Endothelial cell of umbilical vein (primary cell): ENCODE results near the gene CADPS. TPM values are rescaled to one million over a fixed set of nuclear protein-coding genes. Genes with fewer than 3 reads are reported as not detected.

Source experiments
- BruUV-seq: library from RNA; stranded (reverse); fragments of 400-500 nt; replicated peaks from 2 replicates; lab custom pipeline; 2021; lab: Mats Ljungman, UMichigan
- CTCF ChIA-PET: fragments of 300-600, 350-600 bp; sonication (Branson Sonifier 250); formaldehyde crosslinking; loops from one replicate; lab custom pipeline; 2021; ENCODE audit warnings: antibody characterized with exemption, inconsistent platforms; lab: Charles Lee
- POLR2A ChIA-PET: fragments of 300-600, 350-600 bp; sonication (Branson Sonifier 250); formaldehyde crosslinking; loops from one replicate; lab custom pipeline; 2021; ENCODE audit warnings: antibody characterized with exemption, inconsistent platforms; lab: Charles Lee
- DNase-seq: peaks from one replicate; pipeline ENCODE4 v3.0.0-alpha.2; 2011; ENCODE audit warnings: low read depth, low spot score
- FAIRE-seq: peaks from 2 replicates; lab custom pipeline; 2011; peaks lifted over from hg19 to GRCh38; lab: Jason Lieb, UNC
- H2AFZ ChIP-seq: 2 replicates; pipeline ENCODE4 v1.6.0; 2012; ENCODE audit warnings: low read depth, low read length, control low read depth, inconsistent platforms
- H3K27ac ChIP-seq: 2 replicates; pipeline ENCODE4 v1.5.1; 2011; ENCODE audit warnings: low read depth, mild to moderate bottlenecking, control low read depth, low read length, moderate library complexity; ENCODE audit not compliant: insufficient read depth
- H3K27me3 ChIP-seq, 2 experiments: 2 replicates each; pipeline versions ENCODE4 v1.6.0 to v1.6.1; 2011; ENCODE audit warnings: low read length in 2 of 2, mixed read lengths in 1 of 2; ENCODE audit not compliant: control insufficient read depth in 2 of 2, insufficient read depth in 2 of 2
- H3K36me3 ChIP-seq, 2 experiments: 2 replicates in 1 of 2; 3 replicates in 1 of 2; pipeline ENCODE4 v1.5.1; 2011; ENCODE audit warnings: low read length in 2 of 2, mild to moderate bottlenecking in 1 of 2, moderate library complexity in 1 of 2; ENCODE audit not compliant: control insufficient read depth in 2 of 2, insufficient read depth in 2 of 2; ENCODE audit errors: extremely low read depth in 1 of 2
- H3K4me1 ChIP-seq: 3 replicates; pipeline ENCODE4 v1.5.1; 2011; ENCODE audit warnings: mild to moderate bottlenecking, low read length; ENCODE audit not compliant: control insufficient read depth, insufficient read depth; ENCODE audit errors: extremely low read depth
- H3K4me2 ChIP-seq: 2 replicates; pipeline ENCODE4 v1.6.1; 2011; ENCODE audit warnings: low read length, control low read depth, mixed read lengths; ENCODE audit not compliant: insufficient read depth
- H3K4me3 ChIP-seq, 3 experiments: fragments of 200-600 bp in 1 of 3; sonication (generic), shearing (Covaris generic) in 1 of 3; replicated peaks in 1 of 3; 2 replicates each; pipeline ENCODE4 v1.5.1; 2011 to 2016; ENCODE audit warnings: control low read depth in 3 of 3, low read length in 3 of 3, mild to moderate bottlenecking in 2 of 3, inconsistent platforms in 1 of 3, low read depth in 1 of 3, moderate library complexity in 1 of 3; ENCODE audit not compliant: insufficient read depth in 1 of 3
- H3K79me2 ChIP-seq: 2 replicates; pipeline ENCODE4 v1.6.0; 2012; ENCODE audit warnings: low read length, inconsistent platforms; ENCODE audit not compliant: control insufficient read depth, insufficient read depth
- H3K9ac ChIP-seq: replicated peaks from 2 replicates; pipeline ENCODE3; 2011; ENCODE audit warnings: low read length, control low read depth; ENCODE audit not compliant: insufficient read depth; ENCODE audit errors: extremely low read depth
- H3K9me1 ChIP-seq: replicated peaks from 3 replicates; pipeline ENCODE4 v1.6.0; 2011; ENCODE audit warnings: mild to moderate bottlenecking, low read length; ENCODE audit not compliant: control insufficient read depth, insufficient read depth; ENCODE audit errors: extremely low read depth
- H3K9me3 ChIP-seq: replicated peaks from 2 replicates; pipeline ENCODE4 v1.5.1; 2012; ENCODE audit warnings: low read length, inconsistent platforms; ENCODE audit not compliant: control insufficient read depth, insufficient read depth
- H4K20me1 ChIP-seq: replicated peaks from 2 replicates; pipeline ENCODE3; 2011; ENCODE audit warnings: mild to moderate bottlenecking, low read length; ENCODE audit not compliant: control insufficient read depth, insufficient read depth; ENCODE audit errors: extremely low read depth
- CTCF ChIP-seq, 2 donors: IDR thresholded peaks; 1 replicate in 1 of 2; 2 replicates in 1 of 2; pipeline ENCODE4 v1.5.1; 2011; ENCODE audit warnings: low read length in 2 of 2, mild to moderate bottlenecking in 2 of 2, moderate library complexity in 2 of 2, control low read depth in 1 of 2, inconsistent platforms in 1 of 2, low read depth in 1 of 2; ENCODE audit not compliant: insufficient read depth in 1 of 2; ENCODE audit errors: extremely low read depth in 1 of 2
- EZH2 ChIP-seq: IDR thresholded peaks from 2 replicates; pipeline ENCODE4 v1.6.1; 2012; ENCODE audit warnings: borderline replicate concordance, low read depth, mild to moderate bottlenecking, moderate library complexity, low read length, inconsistent platforms; ENCODE audit not compliant: severe bottlenecking
- FOS ChIP-seq: IDR thresholded peaks from 2 replicates; pipeline ENCODE4 v1.6.1; 2011; ENCODE audit warnings: mild to moderate bottlenecking, low read length, moderate library complexity, borderline replicate concordance; ENCODE audit not compliant: insufficient read depth
- GATA2 ChIP-seq: IDR thresholded peaks from 2 replicates; pipeline ENCODE4 v1.7.0; 2011; ENCODE audit warnings: low read depth, mild to moderate bottlenecking, moderate library complexity, mixed read lengths, low read length; ENCODE audit not compliant: insufficient read length, insufficient read depth
- JUN ChIP-seq: IDR thresholded peaks from 2 replicates; pipeline ENCODE4 v1.6.1; 2011; ENCODE audit warnings: borderline replicate concordance, low read depth; ENCODE audit not compliant: insufficient read length, insufficient read depth
- MAX ChIP-seq: IDR thresholded peaks from 2 replicates; pipeline ENCODE4 v1.6.1; 2011; ENCODE audit not compliant: insufficient read depth, insufficient read length
- MYC ChIP-seq: IDR thresholded peaks from one replicate; pipeline ENCODE4 v1.6.1; 2011; ENCODE audit warnings: mild to moderate bottlenecking, low read depth, low read length
- POLR2A ChIP-seq: IDR thresholded peaks from 2 replicates; pipeline ENCODE4 v1.6.1; 2012; ENCODE audit warnings: low read depth, mild to moderate bottlenecking, control low read depth, low read length
- POLR2AphosphoS5 ChIP-seq: IDR thresholded peaks from 2 replicates; pipeline ENCODE4 v1.6.1; 2012; ENCODE audit warnings: low read depth, mild to moderate bottlenecking, control low read depth, low read length, moderate library complexity; ENCODE audit not compliant: insufficient read depth
- dilution Hi-C: fragments of 300-500 bp; cut with MboI; formaldehyde crosslinking; loops from one replicate; pipeline ENCODE4 v1.15.0; 2019; ENCODE audit warnings: low sequenced_read_pairs; ENCODE audit not compliant: extremely low pct_ligation_motif_present
- intact Hi-C: fragments of 100-400 bp; cut with micrococcal nuclease; formaldehyde crosslinking; loops from one replicate; pipeline ENCODE4 v1.10.0; 2022
- polyA plus RNA-seq, 4 experiments: library from polyadenylated mRNA; depleted of rRNA in 3 of 4; stranded (reverse) in 3 of 4; unstranded in 1 of 4; fragments of >200 nt; gene quantifications; 2 replicates each; pipeline versions ENCODE4 v1.2.1 to v1.2.3, GENCODE V29; 2011 to 2012; ENCODE audit warnings: missing spikeins in 1 of 4
- total RNA-seq: library from RNA; stranded (reverse); gene quantifications from 2 replicates; pipeline ENCODE4 v1.2.3, GENCODE V29; 2021

The CADPS gene
- total and polyA plus RNA-seq, 2 donors (not counting 3 experiments of a cell fraction or from before 2014, with no cell fraction given) = not detected

- no peaks in the 10 kb centered on the region for H3K9me1 ChIP-seq
- peaks cover 38% of the 10 kb centered on the region for H3K4me1 ChIP-seq
- dilution Hi-C loops = no loop called here
- BruUV-seq = no TSS peak
- FAIRE-seq = no peak
- H3K9ac ChIP-seq = no peak overlapping the region
- H3K4me2 ChIP-seq = no peak overlapping the region
- no peaks in the 10 kb centered on the region for H3K27me3 ChIP-seq
- intact Hi-C loops = no loop called here
- no peak for DNase-seq
- CTCF ChIA-PET = interaction anchor here (0.6 to 3.1 kb wide), 7 partner anchors 8 to 77 kb away, joined by 3 to 18 read pairs (median 4); no protein-coding TSS in a partner anchor
- no peaks in the 10 kb centered on the region for H3K9me3 ChIP-seq
- H3K79me2 ChIP-seq = no peaks in the 10 kb centered on the region
- no peak for TF ChIP-seq GATA2
- no peak for TF ChIP-seq POLR2A
- TF ChIP-seq CTCF (IDR thresholded peaks at IDR 0.05; ENCODE audit: extremely low read depth in 1 of 2, insufficient read depth in 1 of 2, low read depth in 1 of 2, low read length in 2 of 2) = peak in 1 of 2 donors; percentile 1
- H3K4me3 ChIP-seq = no peak overlapping the region
- H3K36me3 ChIP-seq = no peaks in the 10 kb centered on the region
- POLR2A ChIA-PET = interaction anchor here (1.1 kb wide), 1 partner anchor 14 kb away, joined by 5 read pairs; no protein-coding TSS in a partner anchor
- H3K27ac ChIP-seq = no peak overlapping the region
- H2AFZ ChIP-seq = no peak overlapping the region
- no peaks in the 10 kb centered on the region for H4K20me1 ChIP-seq
These were observed 286.1 kb downstream of the CADPS start for GRCh38 chr3:62589078-62589477.

DNA sequence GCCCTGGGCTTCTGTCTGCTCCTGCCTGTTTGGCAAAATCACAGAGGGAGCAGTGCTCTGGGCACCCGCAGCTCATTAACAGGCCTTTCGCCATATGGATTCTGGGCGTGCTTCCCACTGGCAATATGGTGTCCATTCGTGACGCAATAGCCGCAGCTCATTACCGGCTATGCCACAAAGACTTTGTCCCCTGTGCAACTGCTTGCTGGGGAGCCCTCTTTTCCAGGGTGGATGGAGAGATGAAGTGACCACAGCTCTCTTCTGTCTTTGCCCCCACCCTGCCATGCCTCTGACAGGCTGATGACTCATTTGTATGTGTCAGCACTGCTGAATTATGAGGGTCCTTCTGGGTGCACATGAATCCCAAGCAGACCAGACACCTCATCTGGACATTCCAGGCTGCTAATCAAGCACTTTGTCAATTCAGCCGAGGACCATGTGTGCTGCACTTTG lies 287.6 kb downstream of the CADPS start:
- Histone ChIP-seq H3K4me1 (peaks cover 38% of the 10 kb centered on the region), H2AFZ (peak overlapping the region; percentile 16), H3K27ac (peak overlapping the region; percentile 79), H4K20me1 (no peaks in the 10 kb centered on the region), H3K79me2 (no peaks in the 10 kb centered on the region), H3K4me2 (peak overlapping the region; percentile 49), H3K27me3 (no peaks in the 10 kb centered on the region), H3K4me3 (no peak overlapping the region), H3K9me1 (no peaks in the 10 kb centered on the region), H3K9me3 (no peaks in the 10 kb centered on the region), H3K36me3 (no peaks in the 10 kb centered on the region), H3K9ac (peak overlapping the region; percentile 46)
- POLR2A ChIA-PET = interaction anchor here (0.6 to 1.5 kb wide), 3 partner anchors 17 to 28 kb away, joined by 3 to 5 read pairs (median 5); no protein-coding TSS in a partner anchor
- dilution Hi-C loops = no loop called here
- TF ChIP-seq GATA2 = no peak
- peak; percentile 45 for TF ChIP-seq POLR2AphosphoS5
- TF ChIP-seq EZH2 = no peak
- no peak for TF ChIP-seq MAX
- no peak for TF ChIP-seq POLR2A
- peak; percentile 94 for TF ChIP-seq FOS
- peak; percentile 83 for TF ChIP-seq JUN
- no peak for TF ChIP-seq MYC
- no peak for TF ChIP-seq CTCF (IDR thresholded peaks at IDR 0.05; ENCODE audit: extremely low read depth in 1 of 2, insufficient read depth in 1 of 2, low read depth in 1 of 2, low read length in 2 of 2)
- intact Hi-C loops = loop anchor here (1.0 kb wide), 2 partner anchors 14 to 25 kb away; no protein-coding TSS in a partner anchor
- FAIRE-seq = no peak
- CTCF ChIA-PET = interaction anchor here (0.7 to 3.1 kb wide), 7 partner anchors 9 to 34 kb away, joined by 3 to 18 read pairs (median 9); no protein-coding TSS in a partner anchor
- BruUV-seq = TSS peak; percentile 70
- DNase-seq = peak; percentile 72
